HepG2 (cell line): Measurements from ENCODE around the gene QRFPR. TPM values are rescaled to one million over a fixed set of nuclear protein-coding genes. Genes with fewer than 3 reads are reported as not detected.

Source experiments
- ATAC-seq: fragments of 200-7000 bp; cut with Tn5 transposase; 3 replicates; pipeline ENCODE4 v1.9.1; 2020; ENCODE audit warnings: mild to moderate bottlenecking, moderate library complexity
- BruUV-seq: library from RNA; stranded (reverse); fragments of 400-500 nt; replicated peaks from 2 replicates; lab custom pipeline; 2021; lab: Mats Ljungman, UMichigan
- CTCF ChIA-PET: fragments of 300-600 bp; formaldehyde crosslinking; extraction: SDS; loops from one replicate; lab custom pipeline; 2021; ENCODE audit warnings: low total read pairs, inconsistent platforms, low intra/inter-chr PET ratio; lab: Yijun Ruan, JAX
- POLR2A ChIA-PET: fragments of 350-600 bp; sonication (Branson Sonifier 250); formaldehyde crosslinking; loops from one replicate; lab custom pipeline; 2020; ENCODE audit warnings: antibody characterized with exemption, inconsistent platforms; lab: Yijun Ruan, JAX
- DNase-seq: peaks from one replicate; pipeline ENCODE4 v3.0.0-alpha.2; 2015; ENCODE audit warnings: low spot score
- FAIRE-seq: peaks from 3 replicates; lab custom pipeline; 2011; peaks lifted over from hg19 to GRCh38; lab: Jason Lieb, UNC
- H2AFZ ChIP-seq: one replicate; pipeline ENCODE4 v1.6.1; 2011; ENCODE audit warnings: low read length, inconsistent platforms
- H3K27ac ChIP-seq: fragments of 300-600 bp; 3 replicates; pipeline ENCODE4 v1.8.0; 2011; ENCODE audit warnings: mixed run types, mild to moderate bottlenecking, mixed read lengths, low read length, inconsistent platforms; ENCODE audit not compliant: insufficient read depth; ENCODE audit errors: extremely low read length
- H3K27me3 ChIP-seq, 2 experiments: fragments of 200-600 bp in 1 of 2; 2 replicates in 1 of 2; 3 replicates in 1 of 2; pipeline versions ENCODE4 v1.6.0 to v1.8.0; 2011; ENCODE audit warnings: low read length in 2 of 2, mild to moderate bottlenecking in 2 of 2, moderate library complexity in 2 of 2, inconsistent platforms in 1 of 2; ENCODE audit not compliant: insufficient read depth in 2 of 2, control insufficient read depth in 1 of 2
- H3K36me3 ChIP-seq, 2 experiments: fragments of 200-600 bp in 1 of 2; replicated peaks in 1 of 2; 2 replicates in 1 of 2; 3 replicates in 1 of 2; pipeline versions ENCODE4 v1.5.1 to v1.8.0; 2011; ENCODE audit warnings: low read length in 2 of 2, inconsistent platforms in 1 of 2; ENCODE audit not compliant: insufficient read depth in 2 of 2, control insufficient read depth in 1 of 2
- H3K4me1 ChIP-seq: 2 replicates; pipeline ENCODE4 v1.5.1; 2012; ENCODE audit warnings: low read length, inconsistent platforms; ENCODE audit not compliant: insufficient read depth
- H3K4me2 ChIP-seq: 2 replicates; pipeline ENCODE4 v1.6.0; 2011; ENCODE audit warnings: low read depth, low read length, inconsistent platforms
- H3K4me3 ChIP-seq, 3 experiments: fragments of 200-600 bp in 1 of 3; sonication (generic), shearing (Covaris generic) in 1 of 3; replicated peaks in 1 of 3; 2 replicates each; pipeline ENCODE4 v1.5.1; 2011 to 2016; ENCODE audit warnings: low read length in 3 of 3, inconsistent platforms in 2 of 3, low read depth in 2 of 3, mild to moderate bottlenecking in 2 of 3, control low read depth in 1 of 3, mixed read lengths in 1 of 3; ENCODE audit not compliant: insufficient read depth in 1 of 3
- H3K79me2 ChIP-seq: one replicate; pipeline ENCODE4 v1.6.1; 2011; ENCODE audit warnings: low read length, inconsistent platforms; ENCODE audit not compliant: insufficient read depth
- H3K9ac ChIP-seq: 2 replicates; pipeline ENCODE4 v1.6.0; 2011; ENCODE audit warnings: mild to moderate bottlenecking, low read depth, low read length, inconsistent platforms; ENCODE audit not compliant: insufficient read depth
- H3K9me3 ChIP-seq: 2 replicates; pipeline ENCODE4 v1.5.1; 2012; ENCODE audit warnings: mild to moderate bottlenecking, low read length
- H4K20me1 ChIP-seq: 2 replicates; pipeline ENCODE4 v1.6.0; 2011; ENCODE audit warnings: inconsistent platforms, mild to moderate bottlenecking, low read length, moderate library complexity; ENCODE audit not compliant: insufficient read depth
- IRF1 ChIP-seq: sonication (generic); formaldehyde crosslinking; IDR thresholded peaks from 2 replicates; pipeline ENCODE4 v1.4.0; 2020; ENCODE audit warnings: low read depth, mild to moderate bottlenecking, missing genetic modification reagents
- IRF2 ChIP-seq: IDR thresholded peaks from 2 replicates; pipeline ENCODE4 v1.6.1; 2018; ENCODE audit warnings: missing genetic modification reagents, missing compliant biosample characterization
- KDM2A ChIP-seq: sonication (generic); formaldehyde crosslinking; IDR thresholded peaks from 2 replicates; pipeline ENCODE4 v1.4.0; 2020; ENCODE audit warnings: low read depth, missing genetic modification reagents, borderline replicate concordance
- NBN ChIP-seq: fragments of 450-650 bp; conservative IDR thresholded peaks from 2 replicates; pipeline ENCODE4 v1.6.1; 2017
- NCOA1 ChIP-seq: sonication (generic); formaldehyde crosslinking; IDR thresholded peaks from 2 replicates; pipeline ENCODE4 v1.9.0; 2021; ENCODE audit warnings: missing genetic modification reagents
- SALL1 ChIP-seq: sonication (generic); formaldehyde crosslinking; IDR thresholded peaks from 2 replicates; pipeline ENCODE4 v1.8.0; 2022; ENCODE audit warnings: mild to moderate bottlenecking, missing genetic modification reagents
- STAT5B ChIP-seq: sonication (generic); formaldehyde crosslinking; IDR thresholded peaks from 2 replicates; pipeline ENCODE4 v1.4.0; 2020; ENCODE audit warnings: missing genetic modification reagents
- ZBTB4 ChIP-seq: sonication (generic); formaldehyde crosslinking; IDR thresholded peaks from 2 replicates; pipeline ENCODE4 v1.4.0; 2020; ENCODE audit warnings: missing genetic modification reagents, mild to moderate bottlenecking, borderline replicate concordance
- ZNF335 ChIP-seq: sonication (generic); formaldehyde crosslinking; IDR thresholded peaks from 2 replicates; pipeline ENCODE4 v1.4.0; 2020; ENCODE audit warnings: missing genetic modification reagents
- ZNF441 ChIP-seq: sonication (generic); formaldehyde crosslinking; IDR thresholded peaks from 2 replicates; pipeline ENCODE4 v1.7.0; 2021; ENCODE audit warnings: missing genetic modification reagents, borderline replicate concordance
- ZNF788 ChIP-seq: sonication (generic); formaldehyde crosslinking; IDR thresholded peaks from 2 replicates; pipeline ENCODE4 v1.5.0; 2020; ENCODE audit warnings: mild to moderate bottlenecking, missing genetic modification reagents, borderline replicate concordance
- WGBS: methylation state at CpG from one replicate; pipeline ENCODE4 v1.1.6; 2017; ENCODE audit warnings: low lambda C conversion rate; 5-methylcytosine and 5-hydroxymethylcytosine counted together
- in situ Hi-C: cut with HindIII; loops from 2 replicates; pipeline ENCODE4 v1.10.0; 2017; ENCODE audit warnings: low pct_unique_long_range_greater_than_20kb; ENCODE audit not compliant: extremely low pct_ligation_motif_present
- intact Hi-C: fragments of 100-400 bp; cut with micrococcal nuclease; formaldehyde crosslinking; loops from one replicate; pipeline ENCODE4 v1.10.0; 2022; ENCODE audit not compliant: unreplicated experiment
- polyA plus RNA-seq, 8 experiments: library from polyadenylated mRNA; depleted of rRNA in 3 of 8; stranded (reverse) in 7 of 8; unstranded in 1 of 8; fragments of >200 nt; fragmentation: Illumina TruSeq in 4 of 8; extraction: Trizol in 4 of 8; gene quantifications; 2 replicates each; pipeline versions ENCODE4 v1.2.1 to v1.2.3, GENCODE V29; 2011 to 2016; ENCODE audit warnings: low read depth in 4 of 8, missing spikeins in 1 of 8, mixed read lengths in 1 of 8; ENCODE audit not compliant: insufficient read depth in 1 of 8
- total RNA-seq, 5 experiments: library from RNA; depleted of rRNA; stranded (reverse); fragments of >200 nt; fragmentation: Illumina TruSeq; extraction: Trizol; gene quantifications; 2 replicates each; pipeline ENCODE4 v1.2.3, GENCODE V29; 2016; ENCODE audit warnings: low read depth in 1 of 5

Gene QRFPR
- total and polyA plus RNA-seq, 2 of the 13 experiments (the other 11 are each of a cell fraction or from before 2014, with no cell fraction given): not detected

GRCh38 chr4:121373841-121374240 lies 7.0 kb downstream of the QRFPR start:
- BruUV-seq: no TSS peak
- no peak overlapping the region for H3K27ac ChIP-seq
- no peaks in the 10 kb centered on the region for H3K4me1 ChIP-seq
- H3K27me3 ChIP-seq: no peaks in the 10 kb centered on the region
- WGBS: under 1% methylated on average over 6 of the region's 6 CpGs
- no peaks in the 10 kb centered on the region for H3K36me3 ChIP-seq
- H2AFZ ChIP-seq: no peak overlapping the region
- H3K4me2 ChIP-seq: no peak overlapping the region
- no peaks in the 10 kb centered on the region for H3K9me3 ChIP-seq
- TF ChIP-seq ZNF441 (CRISPR knock-in tag) (no peak), KDM2A (no peak), SALL1 (no peak), ZNF788 (no peak), ZNF335 (CRISPR knock-in tag) (no peak), NBN (no peak), STAT5B (CRISPR knock-in tag) (no peak), IRF2 (no peak), IRF1 (no peak), ZBTB4 (CRISPR knock-in tag) (no peak), NCOA1 (CRISPR knock-in tag) (no peak)
- TF ChIP-seq, all 625 proteins: peak for 0
- no peak for ATAC-seq
- intact Hi-C loops (no loop called here), in situ Hi-C loops (loop anchor here (10.0 kb wide), 2 partner anchors 281 to 361 kb away; no protein-coding TSS in a partner anchor)
- no peaks in the 10 kb centered on the region for H4K20me1 ChIP-seq
- DNase-seq: no peak
- POLR2A ChIA-PET: no interaction called here
- CTCF ChIA-PET: no interaction called here
- FAIRE-seq: no peak
- H3K9ac ChIP-seq: no peak overlapping the region
- no peak overlapping the region for H3K4me3 ChIP-seq
- no peaks in the 10 kb centered on the region for H3K79me2 ChIP-seq
